Measurements from ENCODE around the gene EPB41L1.

The EPB41L1 gene

DNA sequence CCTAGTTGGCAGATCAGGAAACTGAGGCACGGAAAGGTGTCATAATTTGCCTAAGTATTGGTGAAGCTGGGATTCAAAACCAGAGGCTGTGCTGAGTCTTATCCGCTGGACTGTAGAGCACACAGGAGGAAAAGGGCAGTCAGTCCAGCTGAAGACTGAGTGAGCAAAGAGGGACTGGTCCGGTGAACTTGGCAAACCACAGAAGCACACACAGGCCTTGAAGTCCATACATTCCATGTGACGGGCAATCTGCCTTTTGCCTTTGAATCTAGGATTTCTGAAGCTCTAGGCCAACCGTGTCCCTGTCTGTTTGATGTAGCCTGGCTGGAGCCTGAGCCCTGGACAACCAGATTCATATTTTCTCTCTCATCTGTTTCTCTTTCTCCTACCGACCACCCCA is 34.3 kb upstream of the EPB41L1 start:
- no peak overlapping the region for H3K9ac ChIP-seq (ENCODE audit: low read depth, low read length, poor library complexity)
- no peak overlapping the region for H3K23ac ChIP-seq (ENCODE audit: low read depth, low read length, poor library complexity)
- no peaks in the 10 kb centered on the region for H3K79me1 ChIP-seq (ENCODE audit: low read depth, low read length)
- no CpG with 5 or more reads among the region's 6 CpGs for WGBS, 2 donors (ENCODE audit: extremely low coverage in 2 of 2, insufficient read length in 2 of 2, insufficient replicate concordance in 1 of 2)
- no peak overlapping the region for H3K4me2 ChIP-seq (ENCODE audit: insufficient read depth, low read length, poor library complexity, severe bottlenecking)
- H3K4me1 ChIP-seq (ENCODE audit: control insufficient read depth in 2 of 2, insufficient read depth in 1 of 2, low read depth in 1 of 2, low read length in 2 of 2), result no peaks in the 10 kb centered on the region
- H3K36me3 ChIP-seq (replicated peaks in 1 of 2; ENCODE audit: control insufficient read depth in 2 of 2, insufficient read depth in 2 of 2, low read length in 2 of 2), result peaks cover 0 to 18% of the 10 kb centered on the region in 2 donors
- no peak overlapping the region for H2AFZ ChIP-seq (ENCODE audit: low read length)
- H2AK5ac ChIP-seq (ENCODE audit: low read depth, low read length), result no peak overlapping the region
- no peak overlapping the region for H2BK120ac ChIP-seq (ENCODE audit: low read depth, low read length)
- no peak overlapping the region for H2BK15ac ChIP-seq (ENCODE audit: low read length)
- H3K18ac ChIP-seq (ENCODE audit: low read length), result no peak overlapping the region
- no peak overlapping the region for H2BK12ac ChIP-seq (ENCODE audit: low read length)
- H3K27me3 ChIP-seq (ENCODE audit: control insufficient read depth in 3 of 3, insufficient read depth in 3 of 3, low read depth in 1 of 3, low read length in 3 of 3), result no peaks in the 10 kb centered on the region
- H4K91ac ChIP-seq (ENCODE audit: low read depth, low read length, poor library complexity), result no peak overlapping the region
- no peak overlapping the region for H3K14ac ChIP-seq (ENCODE audit: low read length)
- DNase-seq (ENCODE audit: low spot score), result no peak
- H3K4me3 ChIP-seq (ENCODE audit: low read length in 2 of 2), result no peak overlapping the region
- H4K8ac ChIP-seq (ENCODE audit: low read depth, low read length), result no peak overlapping the region
- no peak overlapping the region for H3K27ac ChIP-seq (replicated peaks; ENCODE audit: low read length)
- H2BK5ac ChIP-seq (ENCODE audit: low read length), result no peak overlapping the region
- H3K4ac ChIP-seq (ENCODE audit: low read length), result no peak overlapping the region
- no peaks in the 10 kb centered on the region for H3K9me3 ChIP-seq (replicated peaks in 1 of 2; ENCODE audit: control insufficient read depth in 2 of 2, insufficient read depth in 1 of 2, low read depth in 1 of 2, low read length in 2 of 2)

GRCh38 chr20:36120991-36121390 is 33.5 kb upstream of the EPB41L1 start:
- no peaks in the 10 kb centered on the region for H3K9me3 ChIP-seq (replicated peaks in 1 of 2; ENCODE audit: control insufficient read depth in 2 of 2, insufficient read depth in 1 of 2, low read depth in 1 of 2, low read length in 2 of 2)
- H3K4me3 ChIP-seq (ENCODE audit: low read length in 2 of 2), result no peak overlapping the region
- H3K27ac ChIP-seq (replicated peaks; ENCODE audit: low read length), result no peak overlapping the region
- H3K27me3 ChIP-seq (ENCODE audit: control insufficient read depth in 3 of 3, insufficient read depth in 3 of 3, low read depth in 1 of 3, low read length in 3 of 3), result no peaks in the 10 kb centered on the region
- no peak for DNase-seq (ENCODE audit: low spot score)
- H4K91ac ChIP-seq (ENCODE audit: low read depth, low read length, poor library complexity), result no peak overlapping the region
- no peaks in the 10 kb centered on the region for H3K79me1 ChIP-seq (ENCODE audit: low read depth, low read length)
- no peak overlapping the region for H3K14ac ChIP-seq (ENCODE audit: low read length)
- H3K18ac ChIP-seq (ENCODE audit: low read length), result no peak overlapping the region
- H2AFZ ChIP-seq (ENCODE audit: low read length), result no peak overlapping the region
- H2BK15ac ChIP-seq (ENCODE audit: low read length), result no peak overlapping the region
- no peak overlapping the region for H3K4ac ChIP-seq (ENCODE audit: low read length)
- no peak overlapping the region for H2AK5ac ChIP-seq (ENCODE audit: low read depth, low read length)
- H3K4me1 ChIP-seq (ENCODE audit: control insufficient read depth in 2 of 2, insufficient read depth in 1 of 2, low read depth in 1 of 2, low read length in 2 of 2), result no peaks in the 10 kb centered on the region
- no peak overlapping the region for H2BK12ac ChIP-seq (ENCODE audit: low read length)
- no peak overlapping the region for H3K9ac ChIP-seq (ENCODE audit: low read depth, low read length, poor library complexity)
- no peak overlapping the region for H3K4me2 ChIP-seq (ENCODE audit: insufficient read depth, low read length, poor library complexity, severe bottlenecking)
- no CpG with 5 or more reads among the region's 7 CpGs for WGBS, 2 donors (ENCODE audit: extremely low coverage in 2 of 2, insufficient read length in 2 of 2, insufficient replicate concordance in 1 of 2)
- no peak overlapping the region for H4K8ac ChIP-seq (ENCODE audit: low read depth, low read length)
- H3K23ac ChIP-seq (ENCODE audit: low read depth, low read length, poor library complexity), result no peak overlapping the region
- H3K36me3 ChIP-seq (replicated peaks in 1 of 2; ENCODE audit: control insufficient read depth in 2 of 2, insufficient read depth in 2 of 2, low read length in 2 of 2), result peaks cover 0 to 24% of the 10 kb centered on the region in 2 donors
- no peak overlapping the region for H2BK5ac ChIP-seq (ENCODE audit: low read length)
- no peak overlapping the region for H2BK120ac ChIP-seq (ENCODE audit: low read depth, low read length)

- H3K79me1 ChIP-seq (ENCODE audit: low read depth, low read length), result no peaks in the 10 kb centered on the region
- no peak overlapping the region for H3K23ac ChIP-seq (ENCODE audit: low read depth, low read length, poor library complexity)
- no peak overlapping the region for H3K9ac ChIP-seq (ENCODE audit: low read depth, low read length, poor library complexity)
- H2BK15ac ChIP-seq (ENCODE audit: low read length), result no peak overlapping the region
- H3K36me3 ChIP-seq (replicated peaks in 1 of 2; ENCODE audit: control insufficient read depth in 2 of 2, insufficient read depth in 2 of 2, low read length in 2 of 2), result peaks cover 0 to 24% of the 10 kb centered on the region in 2 donors
- H2BK12ac ChIP-seq (ENCODE audit: low read length), result no peak overlapping the region
- H3K4ac ChIP-seq (ENCODE audit: low read length), result no peak overlapping the region
- H3K9me3 ChIP-seq (replicated peaks in 1 of 2; ENCODE audit: control insufficient read depth in 2 of 2, insufficient read depth in 1 of 2, low read depth in 1 of 2, low read length in 2 of 2), result no peaks in the 10 kb centered on the region
- H4K91ac ChIP-seq (ENCODE audit: low read depth, low read length, poor library complexity), result no peak overlapping the region
- H2AFZ ChIP-seq (ENCODE audit: low read length), result no peak overlapping the region
- H2BK120ac ChIP-seq (ENCODE audit: low read depth, low read length), result no peak overlapping the region
- WGBS, 2 donors (ENCODE audit: extremely low coverage in 2 of 2, insufficient read length in 2 of 2, insufficient replicate concordance in 1 of 2), result no CpG with 5 or more reads among the region's 17 CpGs
- H3K4me2 ChIP-seq (ENCODE audit: insufficient read depth, low read length, poor library complexity, severe bottlenecking), result no peak overlapping the region
- DNase-seq (ENCODE audit: low spot score), result no peak
- peaks cover 6 to 7% of the 10 kb centered on the region in 2 donors for H3K4me1 ChIP-seq (ENCODE audit: control insufficient read depth in 2 of 2, insufficient read depth in 1 of 2, low read depth in 1 of 2, low read length in 2 of 2)
- no peaks in the 10 kb centered on the region for H3K27me3 ChIP-seq (ENCODE audit: control insufficient read depth in 3 of 3, insufficient read depth in 3 of 3, low read depth in 1 of 3, low read length in 3 of 3)
- H3K18ac ChIP-seq (ENCODE audit: low read length), result peak overlapping the region; percentile 7
- H3K27ac ChIP-seq (replicated peaks; ENCODE audit: low read length), result no peak overlapping the region
- no peak overlapping the region for H3K4me3 ChIP-seq (ENCODE audit: low read length in 2 of 2)
- no peak overlapping the region for H4K8ac ChIP-seq (ENCODE audit: low read depth, low read length)
- peak overlapping the region; percentile 19 for H2BK5ac ChIP-seq (ENCODE audit: low read length)
- H3K14ac ChIP-seq (ENCODE audit: low read length), result no peak overlapping the region
- H2AK5ac ChIP-seq (ENCODE audit: low read depth, low read length), result no peak overlapping the region
Measured at GRCh38 chr20:36121981-36122930, 32.3 kb upstream of the EPB41L1 start.

GRCh38 chr20:36122931-36123288 is 31.6 kb upstream of the EPB41L1 start:
- no peak overlapping the region for H2BK15ac ChIP-seq (ENCODE audit: low read length)
- H3K4me3 ChIP-seq (ENCODE audit: low read length in 2 of 2), result no peak overlapping the region
- H2BK5ac ChIP-seq (ENCODE audit: low read length), result peak overlapping the region; percentile 19
- H3K18ac ChIP-seq (ENCODE audit: low read length), result no peak overlapping the region
- no peak overlapping the region for H3K27ac ChIP-seq (replicated peaks; ENCODE audit: low read length)
- WGBS, 2 donors (ENCODE audit: extremely low coverage in 2 of 2, insufficient read length in 2 of 2, insufficient replicate concordance in 1 of 2), result no CpG with 5 or more reads among the region's 7 CpGs
- no peak overlapping the region for H4K8ac ChIP-seq (ENCODE audit: low read depth, low read length)
- H2AK5ac ChIP-seq (ENCODE audit: low read depth, low read length), result no peak overlapping the region
- no peak overlapping the region for H2BK120ac ChIP-seq (ENCODE audit: low read depth, low read length)
- no peak overlapping the region for H3K9ac ChIP-seq (ENCODE audit: low read depth, low read length, poor library complexity)
- no peaks in the 10 kb centered on the region for H3K79me1 ChIP-seq (ENCODE audit: low read depth, low read length)
- no peak overlapping the region for H3K4ac ChIP-seq (ENCODE audit: low read length)
- H3K14ac ChIP-seq (ENCODE audit: low read length), result no peak overlapping the region
- no peaks in the 10 kb centered on the region for H3K9me3 ChIP-seq (replicated peaks in 1 of 2; ENCODE audit: control insufficient read depth in 2 of 2, insufficient read depth in 1 of 2, low read depth in 1 of 2, low read length in 2 of 2)
- no peak for DNase-seq (ENCODE audit: low spot score)
- no peak overlapping the region for H3K23ac ChIP-seq (ENCODE audit: low read depth, low read length, poor library complexity)
- H4K91ac ChIP-seq (ENCODE audit: low read depth, low read length, poor library complexity), result no peak overlapping the region
- H3K4me1 ChIP-seq (ENCODE audit: control insufficient read depth in 2 of 2, insufficient read depth in 1 of 2, low read depth in 1 of 2, low read length in 2 of 2), result peaks cover 11% of the 10 kb centered on the region in 2 donors
- no peak overlapping the region for H3K4me2 ChIP-seq (ENCODE audit: insufficient read depth, low read length, poor library complexity, severe bottlenecking)
- peaks cover 0 to 30% of the 10 kb centered on the region in 2 donors for H3K36me3 ChIP-seq (replicated peaks in 1 of 2; ENCODE audit: control insufficient read depth in 2 of 2, insufficient read depth in 2 of 2, low read length in 2 of 2)
- H3K27me3 ChIP-seq (ENCODE audit: control insufficient read depth in 3 of 3, insufficient read depth in 3 of 3, low read depth in 1 of 3, low read length in 3 of 3), result no peaks in the 10 kb centered on the region
- H2AFZ ChIP-seq (ENCODE audit: low read length), result no peak overlapping the region
- H2BK12ac ChIP-seq (ENCODE audit: low read length), result no peak overlapping the region

Measured in neuronal stem cell (in vitro differentiated cells).